ENCODE results near the gene RASA3.

Gene RASA3

DNA sequence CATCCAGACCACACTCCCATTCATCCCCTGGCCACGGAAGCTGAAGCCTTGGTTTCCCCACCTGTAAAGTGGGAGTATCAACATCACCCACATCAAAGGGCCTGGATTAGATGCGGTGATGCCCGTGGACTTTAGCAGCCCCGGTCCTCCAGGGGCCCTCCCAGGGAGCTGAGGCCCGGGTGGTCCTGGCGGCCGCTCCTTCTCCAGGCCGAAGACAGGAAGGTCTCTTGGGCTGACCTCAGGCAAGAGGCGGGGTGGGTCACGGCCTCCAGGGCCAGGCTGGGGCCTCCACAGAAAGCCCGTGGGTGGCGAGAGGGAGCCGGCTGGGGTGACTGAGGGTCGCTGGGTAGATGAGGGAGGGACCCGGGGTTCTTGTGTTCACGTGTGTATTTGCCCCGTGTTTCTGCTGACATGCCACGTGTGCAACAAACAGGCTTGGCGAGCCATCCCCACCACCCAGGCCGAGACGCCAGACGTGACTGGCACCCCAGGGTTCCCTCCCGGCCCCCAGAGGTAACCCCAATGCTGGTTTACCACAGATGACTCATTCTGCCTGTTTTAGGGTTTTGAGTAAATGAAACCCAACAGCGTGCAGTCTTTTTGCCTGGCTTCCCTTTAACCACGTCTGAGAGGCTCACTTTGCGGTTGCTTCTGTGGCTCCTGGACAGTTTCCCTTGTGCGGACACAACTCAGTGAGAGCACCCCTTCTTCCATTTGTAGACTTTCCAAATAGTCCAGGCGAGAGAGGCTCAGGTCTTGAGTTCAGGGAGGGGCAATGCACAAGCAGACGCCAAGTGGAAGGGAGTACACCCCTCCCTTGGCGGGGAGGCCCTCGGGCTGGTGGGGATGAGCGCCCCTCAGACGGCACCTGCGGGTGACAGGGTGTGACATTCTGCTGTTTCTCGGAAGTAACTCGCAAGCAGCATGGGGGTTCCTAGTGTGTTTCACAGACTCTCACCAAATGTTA, 201.5 kb downstream of the RASA3 start:
- Histone ChIP-seq H3K36me3 (ENCODE audit: insufficient read depth, low read length) (no peaks in the 10 kb centered on the region), H3K27me3 (ENCODE audit: control insufficient read depth, insufficient read depth, low read length) (no peaks in the 10 kb centered on the region)

DNA sequence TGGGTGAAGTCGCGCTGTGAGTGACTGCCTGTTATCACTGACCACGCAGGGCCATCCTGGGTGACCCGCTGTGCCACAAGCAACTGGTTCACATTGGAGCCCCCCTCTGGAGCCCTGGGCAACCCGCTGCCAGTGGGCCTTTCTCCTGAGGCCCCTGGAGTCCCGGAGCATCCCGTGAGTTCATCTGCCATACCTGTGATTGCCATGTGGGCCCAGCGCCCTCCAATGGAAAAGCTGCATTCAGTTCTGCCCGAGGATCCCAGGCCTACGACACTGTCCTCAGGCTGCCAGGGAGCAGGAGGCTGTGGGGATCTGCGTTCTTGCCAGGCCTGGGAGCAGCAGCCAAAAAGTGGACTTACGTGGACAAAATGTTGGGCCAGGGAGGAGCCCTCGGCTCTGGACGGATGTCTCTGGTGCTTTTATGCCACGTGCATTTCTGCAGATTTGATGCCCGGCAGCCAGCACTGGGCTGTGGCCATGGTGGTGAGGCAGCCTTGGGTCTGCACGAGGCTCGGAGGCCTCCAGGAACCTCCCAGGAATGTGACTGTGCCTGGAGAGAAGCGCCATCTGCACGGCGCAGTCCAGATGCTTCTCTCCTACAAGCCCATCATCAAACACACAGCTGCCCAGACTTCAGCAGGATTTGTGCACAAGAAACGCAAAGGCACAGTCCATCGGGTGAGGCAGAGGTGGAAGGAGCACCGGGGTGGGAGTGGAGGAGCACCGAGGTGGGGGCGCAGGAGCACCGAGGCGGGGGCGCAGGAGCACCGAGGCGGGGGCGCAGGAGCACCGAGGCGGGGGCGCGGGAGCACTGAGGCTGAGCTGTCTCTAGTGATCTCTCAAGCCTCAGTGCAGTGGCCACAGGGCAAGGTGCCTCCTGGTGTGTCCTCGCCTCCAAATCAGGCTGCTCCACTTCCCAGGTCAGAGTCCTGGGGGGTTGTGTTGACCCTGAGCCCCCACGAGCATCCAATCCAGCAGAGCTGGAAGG, 202.5 kb downstream of the RASA3 start:
- no peaks in the 10 kb centered on the region for H3K27me3 ChIP-seq (ENCODE audit: control insufficient read depth, insufficient read depth, low read length)
- peak overlapping the region; percentile 68 for H3K9ac ChIP-seq (ENCODE audit: low read depth, low read length)
- H3K36me3 ChIP-seq (ENCODE audit: insufficient read depth, low read length) = no peaks in the 10 kb centered on the region
- no peaks in the 10 kb centered on the region for H3K9me3 ChIP-seq (replicated peaks; ENCODE audit: low read length)
- peaks cover 42% of the 10 kb centered on the region for H3K4me1 ChIP-seq (ENCODE audit: control insufficient read depth, insufficient read depth, low read length)
- no peak overlapping the region for H3K4me2 ChIP-seq (ENCODE audit: low read length)
- no peak overlapping the region for H3K4me3 ChIP-seq (ENCODE audit: low read length)

More for the DNA sequence above, 201.5 kb downstream of the RASA3 start:
- no peak overlapping the region for H3K9ac ChIP-seq (ENCODE audit: low read depth, low read length)
- no peak overlapping the region for H3K4me2 ChIP-seq (ENCODE audit: low read length)
- H3K4me3 ChIP-seq (ENCODE audit: low read length) = no peak overlapping the region
- no peaks in the 10 kb centered on the region for H3K9me3 ChIP-seq (replicated peaks; ENCODE audit: low read length)
- H3K4me1 ChIP-seq (ENCODE audit: control insufficient read depth, insufficient read depth, low read length) = peaks cover 40% of the 10 kb centered on the region

DNA sequence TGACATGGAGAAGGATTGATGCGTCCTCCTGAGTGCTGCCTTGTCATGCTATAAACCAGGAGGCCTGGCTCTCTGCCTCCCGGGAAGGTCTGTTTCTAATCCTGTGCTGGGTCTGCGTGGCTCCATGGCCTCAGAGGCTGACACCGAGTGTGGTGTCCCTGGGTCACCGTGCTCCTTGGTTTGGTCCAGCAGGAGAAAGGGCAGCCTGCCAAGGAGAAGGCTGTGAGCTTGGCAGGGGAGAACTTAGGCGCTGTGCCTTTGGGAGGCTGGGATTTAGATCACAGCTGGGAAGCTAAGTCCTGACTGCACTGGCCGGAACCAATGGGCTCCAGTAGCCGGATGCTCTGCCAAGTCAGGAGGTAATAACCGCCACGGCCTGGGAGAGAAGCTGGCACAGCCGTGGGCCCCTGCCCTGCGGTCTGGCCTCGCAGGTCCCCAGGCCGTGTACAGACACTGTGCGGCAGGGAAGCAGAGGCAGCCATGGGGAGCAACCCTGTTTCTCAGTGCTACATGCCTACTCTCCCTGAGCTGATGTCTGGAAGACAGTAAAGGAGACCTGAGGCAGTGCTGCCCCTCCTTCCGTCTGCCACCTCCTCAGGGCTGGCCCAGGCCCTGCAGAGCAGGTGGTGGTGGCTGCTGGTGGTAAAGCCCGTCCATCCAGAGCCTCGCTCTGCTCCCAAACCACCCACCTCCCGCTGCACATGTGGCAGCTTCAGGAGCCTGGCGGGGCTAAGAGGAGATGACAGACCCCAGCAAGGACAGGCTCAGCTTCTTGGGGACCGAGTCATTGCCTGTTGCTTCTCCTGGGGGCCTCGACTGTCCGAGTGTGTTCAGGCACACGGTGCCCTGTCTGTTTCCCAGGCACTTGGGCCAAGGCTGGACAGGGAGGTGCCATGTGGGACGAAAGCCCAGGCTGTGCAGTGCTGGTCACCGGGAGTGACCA, 203.5 kb downstream of the RASA3 start:
- H3K9me3 ChIP-seq (replicated peaks; ENCODE audit: low read length) = no peaks in the 10 kb centered on the region
- H3K4me2 ChIP-seq (ENCODE audit: low read length) = peak overlapping the region; percentile 52
- no peaks in the 10 kb centered on the region for H3K36me3 ChIP-seq (ENCODE audit: insufficient read depth, low read length)
- no peaks in the 10 kb centered on the region for H3K27me3 ChIP-seq (ENCODE audit: control insufficient read depth, insufficient read depth, low read length)
- peak overlapping the region; percentile 68 for H3K9ac ChIP-seq (ENCODE audit: low read depth, low read length)
- H3K4me3 ChIP-seq (ENCODE audit: low read length) = peak overlapping the region; percentile 3
- H3K4me1 ChIP-seq (ENCODE audit: control insufficient read depth, insufficient read depth, low read length) = peaks cover 42% of the 10 kb centered on the region

Data from skeletal muscle satellite cell (primary cell).